B cell (primary cell): Measurements from ENCODE around the gene PCBP3. TPM values are rescaled to one million over a fixed set of nuclear protein-coding genes. Genes with fewer than 3 reads are reported as not detected.

Source experiments
- ATAC-seq: fragments of 200-7000 bp; cut with Tn5 transposase; one replicate; pipeline ENCODE4 v1.10.0; 2021; ENCODE audit warnings: low read depth, mild to moderate bottlenecking, moderate number of reproducible peaks, moderate library complexity
- CTCF ChIA-PET: fragments of 350-600 bp; sonication (Branson Sonifier 250); formaldehyde crosslinking; loops from one replicate; lab custom pipeline; 2021; ENCODE audit warnings: antibody characterized with exemption, inconsistent platforms; lab: Charles Lee
- POLR2A ChIA-PET: fragments of 350-600 bp; sonication (Branson Sonifier 250); formaldehyde crosslinking; loops from one replicate; lab custom pipeline; 2021; ENCODE audit warnings: antibody characterized with exemption; lab: Charles Lee
- DNase-seq: peaks from one replicate; pipeline ENCODE4 v3.0.0; 2013
- H2AFZ ChIP-seq: 2 replicates; pipeline ENCODE4 v1.6.1; 2012; ENCODE audit warnings: mild to moderate bottlenecking, low read depth, low read length; ENCODE audit not compliant: insufficient read depth, poor library complexity, severe bottlenecking
- H3K27ac ChIP-seq, 2 donors: 1 replicate in 1 of 2; 2 replicates in 1 of 2; pipeline ENCODE4 v1.5.1; 2012 to 2013; ENCODE audit warnings: low read length in 2 of 2, mild to moderate bottlenecking in 2 of 2, moderate library complexity in 1 of 2
- H3K27me3 ChIP-seq, 4 experiments: fragments of 200-600 bp in 1 of 4; sonication (generic) in 1 of 4; replicated peaks in 1 of 4; 1 replicate in 2 of 4; 2 replicates in 2 of 4; pipeline versions ENCODE4 v1.6.1 to v1.7.0; 2013 to 2016; ENCODE audit warnings: low read length in 3 of 4, mild to moderate bottlenecking in 2 of 4, mixed read lengths in 1 of 4, moderate library complexity in 1 of 4; ENCODE audit not compliant: insufficient read depth in 4 of 4, control insufficient read depth in 3 of 4; ENCODE audit errors: control extremely low read depth in 1 of 4
- H3K36me3 ChIP-seq, 2 experiments: replicated peaks in 1 of 2; 1 replicate in 1 of 2; 2 replicates in 1 of 2; pipeline versions ENCODE4 v1.6.1 to v1.7.1; 2013; ENCODE audit warnings: low read length in 1 of 2; ENCODE audit not compliant: insufficient read depth in 2 of 2, control insufficient read depth in 1 of 2; ENCODE audit errors: control extremely low read depth in 1 of 2, extremely low read depth in 1 of 2
- H3K4me1 ChIP-seq, 2 donors: fragments of 200-600 bp in 1 of 2; sonication (generic) in 1 of 2; 1 replicate in 1 of 2; 2 replicates in 1 of 2; pipeline versions ENCODE4 v1.5.1 to v1.6.1; 2013 to 2017; ENCODE audit warnings: low read length in 2 of 2; ENCODE audit not compliant: control insufficient read depth in 2 of 2, insufficient read depth in 2 of 2
- H3K4me2 ChIP-seq: replicated peaks from 2 replicates; pipeline ENCODE3; 2012; ENCODE audit warnings: mild to moderate bottlenecking, low read depth, low read length; ENCODE audit not compliant: poor library complexity, severe bottlenecking
- H3K4me3 ChIP-seq, 5 experiments: fragments of 200-600 bp in 1 of 5; sonication (generic) in 1 of 5; 1 replicate in 3 of 5; 2 replicates in 2 of 5; pipeline versions ENCODE4 v1.5.1 to v1.7.0; 2011 to 2016; ENCODE audit warnings: low read length in 4 of 5, mild to moderate bottlenecking in 4 of 5, low read depth in 2 of 5, control low read depth in 1 of 5, moderate library complexity in 1 of 5; ENCODE audit not compliant: insufficient read depth in 1 of 5; ENCODE audit errors: control extremely low read depth in 1 of 5, extremely low read depth in 1 of 5
- H3K79me2 ChIP-seq: fragments of 200-600 bp; sonication (generic); one replicate; pipeline ENCODE4 v1.6.0; 2016; ENCODE audit warnings: low read length; ENCODE audit not compliant: control insufficient read depth, insufficient read depth
- H3K9ac ChIP-seq: fragments of 200-600 bp; sonication (generic); 2 replicates; pipeline ENCODE4 v1.6.1; 2017; ENCODE audit warnings: mild to moderate bottlenecking, low read length, moderate library complexity
- H3K9me3 ChIP-seq, 3 donors: one replicate each; pipeline versions ENCODE4 v1.6.1 to v1.7.1; 2013; ENCODE audit warnings: low read length in 2 of 3; ENCODE audit not compliant: control insufficient read depth in 2 of 3, insufficient read depth in 1 of 3; ENCODE audit errors: control extremely low read depth in 1 of 3
- H4K20me1 ChIP-seq: 2 replicates; pipeline ENCODE4 v1.6.0; 2012; ENCODE audit warnings: mild to moderate bottlenecking, low read length; ENCODE audit not compliant: insufficient read depth, control insufficient read depth, poor library complexity, severe bottlenecking
- H3K27ac Mint-ChIP-seq: one replicate; pipeline ENCODE4 v1.8.0; 2021; ENCODE audit warnings: mixed read lengths
- H3K27me3 Mint-ChIP-seq: one replicate; pipeline ENCODE4 v1.8.0; 2021; ENCODE audit warnings: mixed read lengths
- H3K4me1 Mint-ChIP-seq: one replicate; pipeline ENCODE4 v1.8.0; 2021; ENCODE audit warnings: mixed read lengths
- H3K4me3 Mint-ChIP-seq: one replicate; pipeline ENCODE4 v1.8.0; 2021; ENCODE audit warnings: mixed read lengths
- H3K9me3 Mint-ChIP-seq: one replicate; pipeline ENCODE4 v1.8.0; 2022; ENCODE audit warnings: mixed read lengths; ENCODE audit not compliant: insufficient read depth
- EZH2 ChIP-seq: IDR thresholded peaks from 2 replicates; pipeline ENCODE4 v1.6.1; 2012; ENCODE audit warnings: borderline replicate concordance, low read depth, mild to moderate bottlenecking, moderate library complexity, low read length; ENCODE audit not compliant: insufficient read depth, poor library complexity, severe bottlenecking
- WGBS: methylation state at CpG from one replicate; pipeline ENCODE4 v1.1.5; 2013; ENCODE audit warnings: missing lambda C conversion rate; ENCODE audit not compliant: insufficient coverage; 5-methylcytosine and 5-hydroxymethylcytosine counted together
- intact Hi-C: fragments of 100-400 bp; cut with micrococcal nuclease; formaldehyde crosslinking; loops from one replicate; pipeline ENCODE4 v1.10.0; 2022
- polyA plus RNA-seq: library from polyadenylated mRNA; depleted of rRNA; stranded (reverse); fragments of >200 nt; gene quantifications from 2 replicates; pipeline ENCODE4 v1.2.3, GENCODE V29; 2012
- total RNA-seq, 2 donors: library from RNA; stranded (reverse); fragments of 120-200 nt in 1 of 2; gene quantifications; 1 replicate in 1 of 2; 2 replicates in 1 of 2; pipeline versions ENCODE4 v1.2.3 to v1.2.4, GENCODE V29; 2013 to 2022
- TF ChIP-seq, protein P1 (sequence below): fragments of 200-600 bp; IDR thresholded peaks from one replicate; pipeline ENCODE4 v1.8.0; 2022; ENCODE audit warnings: antibody characterized with exemption, mild to moderate bottlenecking

Gene PCBP3
- total and polyA plus RNA-seq, 2 donors (not counting 1 experiment from before 2014, with no cell fraction given) = 0.45 to 2.7 TPM

DNA sequence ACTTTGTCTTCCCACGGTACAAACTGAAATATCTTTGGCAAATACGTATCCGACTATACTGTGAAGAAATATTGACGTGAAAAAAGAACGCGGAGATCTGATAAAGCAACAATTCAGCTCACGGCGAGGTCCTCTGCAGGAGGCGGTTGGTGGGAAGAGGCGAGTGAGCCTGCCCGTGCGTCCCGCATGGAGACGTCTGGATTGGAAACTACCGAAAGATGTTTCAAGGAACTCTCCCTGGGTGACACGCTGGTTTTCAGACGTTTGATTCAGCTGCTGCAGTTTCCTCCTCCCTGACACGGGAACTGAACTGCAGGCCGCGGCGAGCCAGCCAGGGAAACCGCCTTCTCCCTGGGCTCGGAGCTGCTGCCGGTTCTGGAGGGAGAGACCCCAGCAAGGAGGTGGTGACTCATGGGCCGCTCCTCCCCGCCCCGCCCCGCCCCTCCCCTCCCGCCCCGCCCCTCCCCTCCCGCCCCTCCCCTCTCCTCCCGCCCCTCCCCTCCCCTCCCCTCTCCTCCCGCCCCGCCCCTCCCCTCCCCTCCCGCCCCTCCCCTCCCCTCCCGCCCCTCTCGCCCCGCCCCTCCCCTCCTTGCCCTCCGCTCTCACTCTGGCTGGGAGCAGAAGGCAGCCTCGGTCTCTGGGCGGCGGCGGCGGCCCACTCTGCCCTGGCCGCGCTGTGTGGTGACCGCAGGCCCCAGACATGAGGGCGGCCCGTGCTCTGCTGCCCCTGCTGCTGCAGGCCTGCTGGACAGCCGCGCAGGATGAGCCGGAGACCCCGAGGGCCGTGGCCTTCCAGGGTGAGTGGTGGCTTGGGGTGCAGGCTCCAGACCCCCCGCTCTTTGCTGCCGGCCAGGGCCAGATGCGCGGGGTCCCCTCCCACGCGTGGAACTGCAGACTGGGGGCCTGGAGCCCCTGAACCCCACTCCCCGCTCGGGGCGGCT, 337.9 kb downstream of the PCBP3 start, which contains the start of gene COL6A1:
Gene COL6A1 (plus strand): TSS at position 620 of the 941 bp plus-strand sequence. CDS start 81 bp downstream, at position 701.
- peak within 1 kb of the TSS; percentile 60 for H3K4me3 Mint-ChIP-seq
- TF ChIP-seq, protein P1, sequence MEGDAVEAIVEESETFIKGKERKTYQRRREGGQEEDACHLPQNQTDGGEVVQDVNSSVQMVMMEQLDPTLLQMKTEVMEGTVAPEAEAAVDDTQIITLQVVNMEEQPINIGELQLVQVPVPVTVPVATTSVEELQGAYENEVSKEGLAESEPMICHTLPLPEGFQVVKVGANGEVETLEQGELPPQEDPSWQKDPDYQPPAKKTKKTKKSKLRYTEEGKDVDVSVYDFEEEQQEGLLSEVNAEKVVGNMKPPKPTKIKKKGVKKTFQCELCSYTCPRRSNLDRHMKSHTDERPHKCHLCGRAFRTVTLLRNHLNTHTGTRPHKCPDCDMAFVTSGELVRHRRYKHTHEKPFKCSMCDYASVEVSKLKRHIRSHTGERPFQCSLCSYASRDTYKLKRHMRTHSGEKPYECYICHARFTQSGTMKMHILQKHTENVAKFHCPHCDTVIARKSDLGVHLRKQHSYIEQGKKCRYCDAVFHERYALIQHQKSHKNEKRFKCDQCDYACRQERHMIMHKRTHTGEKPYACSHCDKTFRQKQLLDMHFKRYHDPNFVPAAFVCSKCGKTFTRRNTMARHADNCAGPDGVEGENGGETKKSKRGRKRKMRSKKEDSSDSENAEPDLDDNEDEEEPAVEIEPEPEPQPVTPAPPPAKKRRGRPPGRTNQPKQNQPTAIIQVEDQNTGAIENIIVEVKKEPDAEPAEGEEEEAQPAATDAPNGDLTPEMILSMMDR = no peak
- TF ChIP-seq EZH2 = no peak
- ChIA-PET POLR2A (no interaction called here), CTCF (interaction anchor here (1.2 kb wide), 1 partner anchor 10 kb away, joined by 3 read pairs; no protein-coding TSS in a partner anchor)
- H3K4me1 Mint-ChIP-seq = peaks cover 4% of the 10 kb centered on the region
- H3K79me2 ChIP-seq = no peaks in the 10 kb centered on the region
- H3K27me3 Mint-ChIP-seq = peaks cover 14% of the 10 kb centered on the region
- peak within 1 kb of the TSS in 4 of 5 experiments; percentile 19 to 64 (median 41) for H3K4me3 ChIP-seq
- peaks cover 0 to 15% (median 0%) of the 10 kb centered on the region in 3 donors for H3K9me3 ChIP-seq
- peak within 1 kb of the TSS; percentile 55 for H3K9ac ChIP-seq
- H4K20me1 ChIP-seq = no peaks in the 10 kb centered on the region
- intact Hi-C loops = loop anchor here (1.0 kb wide), 1 partner anchor 8 kb away; no protein-coding TSS in a partner anchor
- peaks cover 0 to 54% (median 12%) of the 10 kb centered on the region in 4 experiments for H3K27me3 ChIP-seq
- H3K36me3 ChIP-seq = no peaks in the 10 kb centered on the region
- no peak within 1 kb of the TSS for H3K27ac ChIP-seq
- DNase-seq = peak; percentile 66
- 2% methylated on average over 44 of the region's 63 CpGs for WGBS
- peaks cover 19 to 20% of the 10 kb centered on the region in 2 donors for H3K4me1 ChIP-seq
- H3K27ac Mint-ChIP-seq = no peak within 1 kb of the TSS
- peak within 1 kb of the TSS; percentile 74 for H2AFZ ChIP-seq
- peak within 1 kb of the TSS; percentile 85 for H3K4me2 ChIP-seq
- no peaks in the 10 kb centered on the region for H3K9me3 Mint-ChIP-seq
- peak; percentile 51 for ATAC-seq
